Suprapubic skin (tissue), 4 donors: ENCODE results near the gene CDHR3. TPM values are rescaled to one million over a fixed set of nuclear protein-coding genes. Genes with fewer than 3 reads are reported as not detected.

Experiments
- DNase-seq, 2 donors: peaks; one replicate each; pipeline ENCODE4 v3.0.0-alpha.2; 2019; ENCODE audit warnings: low spot score in 2 of 2
- H3K27ac ChIP-seq: fragments of 200-600 bp; sonication (generic); one replicate; pipeline ENCODE4 v1.5.1; 2019
- H3K27me3 ChIP-seq: fragments of 200-600 bp; sonication (generic); one replicate; pipeline ENCODE4 v1.5.1; 2019
- H3K36me3 ChIP-seq: fragments of 200-600 bp; sonication (generic); one replicate; pipeline ENCODE4 v1.5.1; 2019
- H3K4me1 ChIP-seq: fragments of 200-600 bp; sonication (generic); one replicate; pipeline ENCODE4 v1.5.1; 2019
- H3K4me3 ChIP-seq: fragments of 200-600 bp; sonication (generic); one replicate; pipeline ENCODE4 v1.5.1; 2019; ENCODE audit warnings: mild to moderate bottlenecking
- H3K9me3 ChIP-seq: fragments of 200-600 bp; sonication (generic); one replicate; pipeline ENCODE4 v1.5.1; 2019
- CTCF ChIP-seq, 2 donors: fragments of 200-600 bp in 1 of 2; fragments of 450-650 bp in 1 of 2; sonication (generic) in 1 of 2; IDR thresholded peaks; one replicate each; pipeline ENCODE4 v1.5.1; 2016 to 2019; ENCODE audit warnings: antibody characterized with exemption in 2 of 2, mild to moderate bottlenecking in 1 of 2, moderate library complexity in 1 of 2
- EP300 ChIP-seq: sonication (generic); formaldehyde crosslinking; IDR thresholded peaks from one replicate; pipeline ENCODE4 v1.6.1; 2017; ENCODE audit warnings: antibody characterized with exemption
- POLR2A ChIP-seq, 2 donors: fragments of 450-650 bp; IDR thresholded peaks; one replicate each; pipeline ENCODE4 v1.6.1; 2017; ENCODE audit warnings: antibody characterized with exemption in 2 of 2, mild to moderate bottlenecking in 2 of 2, moderate library complexity in 2 of 2
- POLR2AphosphoS5 ChIP-seq, 3 donors: sonication (generic); formaldehyde crosslinking; IDR thresholded peaks; one replicate each; pipeline ENCODE4 v1.6.1; 2017; ENCODE audit warnings: antibody characterized with exemption in 3 of 3
- WGBS: methylation state at CpG from one replicate; pipeline ENCODE4 v1.1.5; 2018; 5-methylcytosine and 5-hydroxymethylcytosine counted together
- total RNA-seq, 4 donors: library from RNA; depleted of rRNA; stranded (reverse); fragments of >200 nt; gene quantifications; one replicate each; pipeline ENCODE4 v1.1.0, GENCODE V29; 2016

CDHR3 gene
- total RNA-seq, 4 donors from 2014 or later = 1.3 to 6.5 (median 2.7) TPM

GRCh38 chr7:105985229-105985628 is 22.2 kb downstream of the CDHR3 start:
- WGBS = 58% methylated on average over 4 of the region's 4 CpGs

GRCh38 chr7:105985672-105986215 is 22.7 kb downstream of the CDHR3 start:
- DNase-seq = no peak
- TF ChIP-seq POLR2A (IDR thresholded peaks at IDR 0.05) (no peak), POLR2AphosphoS5 (IDR thresholded peaks at IDR 0.05) (no peak), CTCF (IDR thresholded peaks at IDR 0.05) (no peak), EP300 (no peak)
- H3K27me3 ChIP-seq = peaks cover 3% of the 10 kb centered on the region

More at GRCh38 chr7:105985229-105985628, 22.2 kb downstream of the CDHR3 start:
- H3K27ac ChIP-seq = no peak overlapping the region
- H3K27me3 ChIP-seq = peaks cover 3% of the 10 kb centered on the region
- TF ChIP-seq POLR2AphosphoS5 (IDR thresholded peaks at IDR 0.05) = no peak
- TF ChIP-seq EP300 = no peak
- no peak for TF ChIP-seq CTCF (IDR thresholded peaks at IDR 0.05)
- DNase-seq = no peak
- H3K36me3 ChIP-seq = no peaks in the 10 kb centered on the region
- no peaks in the 10 kb centered on the region for H3K9me3 ChIP-seq
- no peaks in the 10 kb centered on the region for H3K4me1 ChIP-seq
- no peak overlapping the region for H3K4me3 ChIP-seq

GRCh38 chr7:105987046-105987445 is 24.0 kb downstream of the CDHR3 start:
- Histone ChIP-seq H3K9me3 (no peaks in the 10 kb centered on the region), H3K27me3 (peaks cover 3% of the 10 kb centered on the region), H3K4me3 (no peak overlapping the region), H3K4me1 (no peaks in the 10 kb centered on the region), H3K27ac (no peak overlapping the region), H3K36me3 (no peaks in the 10 kb centered on the region)
- no peak for TF ChIP-seq POLR2AphosphoS5 (IDR thresholded peaks at IDR 0.05)
- TF ChIP-seq EP300 = no peak
- TF ChIP-seq POLR2A (IDR thresholded peaks at IDR 0.05) = no peak
- TF ChIP-seq CTCF (IDR thresholded peaks at IDR 0.05) = no peak
- 89% methylated on average over 2 of the region's 2 CpGs for WGBS
- no peak for DNase-seq

More at GRCh38 chr7:105985672-105986215, 22.7 kb downstream of the CDHR3 start:
- no peaks in the 10 kb centered on the region for H3K4me1 ChIP-seq
- no peak overlapping the region for H3K27ac ChIP-seq
- 43% methylated on average over 2 of the region's 2 CpGs for WGBS
- no peaks in the 10 kb centered on the region for H3K9me3 ChIP-seq
- no peaks in the 10 kb centered on the region for H3K36me3 ChIP-seq
- no peak overlapping the region for H3K4me3 ChIP-seq

- Histone ChIP-seq H3K27me3 (peaks cover 3% of the 10 kb centered on the region), H3K4me3 (no peak overlapping the region), H3K27ac (no peak overlapping the region), H3K36me3 (no peaks in the 10 kb centered on the region), H3K9me3 (no peaks in the 10 kb centered on the region), H3K4me1 (no peaks in the 10 kb centered on the region)
- TF ChIP-seq CTCF (IDR thresholded peaks at IDR 0.05) (no peak), EP300 (no peak), POLR2A (IDR thresholded peaks at IDR 0.05) (no peak), POLR2AphosphoS5 (IDR thresholded peaks at IDR 0.05) (no peak)
- 70% methylated on average over 3 of the region's 3 CpGs for WGBS
- DNase-seq = no peak
These were observed 25.2 kb downstream of the CDHR3 start for GRCh38 chr7:105988276-105988675.

GRCh38 chr7:105989191-105989590 is 26.1 kb downstream of the CDHR3 start:
- no peaks in the 10 kb centered on the region for H3K9me3 ChIP-seq
- TF ChIP-seq EP300 (no peak), CTCF (IDR thresholded peaks at IDR 0.05) (no peak), POLR2AphosphoS5 (IDR thresholded peaks at IDR 0.05) (no peak), POLR2A (IDR thresholded peaks at IDR 0.05) (no peak)
- H3K4me1 ChIP-seq = no peaks in the 10 kb centered on the region
- DNase-seq = no peak
- no peak overlapping the region for H3K27ac ChIP-seq
- H3K36me3 ChIP-seq = no peaks in the 10 kb centered on the region
- 86% methylated on average over 2 of the region's 2 CpGs for WGBS
- peaks cover 3% of the 10 kb centered on the region for H3K27me3 ChIP-seq
- H3K4me3 ChIP-seq = no peak overlapping the region
